Thyroid gland (tissue), 4 donors: Measurements from ENCODE around the gene GLP1R. TPM values are rescaled to one million over a fixed set of nuclear protein-coding genes. Genes with fewer than 3 reads are reported as not detected.

ENCODE experiments used
- DNase-seq, 2 donors: peaks; one replicate each; pipeline ENCODE4 v3.0.0-alpha.2; 2019
- H3K27ac ChIP-seq, 3 donors: fragments of 200-600 bp; sonication (generic); 1 replicate in 2 of 3; 2 replicates in 1 of 3; pipeline ENCODE4 v1.5.1; 2016 to 2019; ENCODE audit warnings: mild to moderate bottlenecking in 1 of 3, moderate library complexity in 1 of 3
- H3K27me3 ChIP-seq: fragments of 200-600 bp; sonication (generic); one replicate; pipeline ENCODE4 v1.5.1; 2019
- H3K36me3 ChIP-seq, 2 donors: fragments of 200-600 bp; sonication (generic); one replicate each; pipeline ENCODE4 v1.5.1; 2016 to 2019
- H3K4me1 ChIP-seq, 2 donors: fragments of 200-600 bp; sonication (generic); one replicate each; pipeline ENCODE4 v1.5.1; 2017 to 2019
- H3K4me3 ChIP-seq, 3 donors: fragments of 200-600 bp; sonication (generic); replicated peaks in 1 of 3; 1 replicate in 2 of 3; 2 replicates in 1 of 3; pipeline ENCODE4 v1.5.1; 2016; ENCODE audit warnings: mild to moderate bottlenecking in 1 of 3
- H3K9me3 ChIP-seq: fragments of 200-600 bp; sonication (generic); one replicate; pipeline ENCODE4 v1.5.1; 2017
- CTCF ChIP-seq, 6 experiments: fragments of 200-600 bp in 3 of 6; fragments of 450-650 bp in 3 of 6; sonication (generic) in 3 of 6; IDR thresholded peaks; one replicate each; pipeline ENCODE4 v1.5.1; 2016 to 2019; ENCODE audit warnings: antibody characterized with exemption in 6 of 6, mild to moderate bottlenecking in 2 of 6, inconsistent platforms in 1 of 6, moderate library complexity in 1 of 6
- POLR2A ChIP-seq, 2 donors: fragments of 450-650 bp; IDR thresholded peaks; one replicate each; pipeline ENCODE4 v1.6.1; 2017; ENCODE audit warnings: antibody characterized with exemption in 2 of 2, mild to moderate bottlenecking in 2 of 2, moderate library complexity in 1 of 2
- WGBS, 2 donors: methylation state at CpG; one replicate each; pipeline ENCODE4 v1.1.5; 2017; 5-methylcytosine and 5-hydroxymethylcytosine counted together
- intact Hi-C: fragments of 100-400 bp; cut with DNase I; formaldehyde crosslinking; loops from one replicate; pipeline ENCODE4 v1.15.1; 2023
- total RNA-seq, 4 donors: library from RNA; depleted of rRNA; stranded (reverse); fragments of >200 nt; gene quantifications; one replicate each; pipeline ENCODE4 v1.2.3, GENCODE V29; 2016

The GLP1R gene
- total RNA-seq, 4 donors from 2014 or later: 0.13 to 0.45 (median 0.18) TPM

GRCh38 chr6:39053854-39054576 is 5.4 kb downstream of the GLP1R start:
- intact Hi-C loops: no loop called here
- H3K4me1 ChIP-seq: peaks cover 0 to 15% of the 10 kb centered on the region in 2 donors
- no peaks in the 10 kb centered on the region for H3K27me3 ChIP-seq
- 56 to 59% methylated on average over 9 of the region's 9 CpGs for WGBS, 2 donors
- H3K9me3 ChIP-seq: no peaks in the 10 kb centered on the region
- H3K36me3 ChIP-seq: no peaks in the 10 kb centered on the region
- H3K4me3 ChIP-seq: no peak overlapping the region
- TF ChIP-seq CTCF (IDR thresholded peaks at IDR 0.05): no peak
- DNase-seq: peak; percentile 46 to 64
- no peak overlapping the region for H3K27ac ChIP-seq

- Histone ChIP-seq H3K4me3 (no peak overlapping the region), H3K4me1 (peaks cover 0 to 13% of the 10 kb centered on the region in 2 donors), H3K9me3 (no peaks in the 10 kb centered on the region), H3K36me3 (no peaks in the 10 kb centered on the region), H3K27ac (no peak overlapping the region), H3K27me3 (no peaks in the 10 kb centered on the region)
- 71 to 84% methylated on average over 9 of the region's 9 CpGs for WGBS, 2 donors
- intact Hi-C loops: no loop called here
- no peak for DNase-seq
- no peak for TF ChIP-seq POLR2A (IDR thresholded peaks at IDR 0.05)
- TF ChIP-seq CTCF (IDR thresholded peaks at IDR 0.05): no peak
Observed at GRCh38 chr6:39054577-39055142, 6.1 kb downstream of the GLP1R start.

- intact Hi-C loops: no loop called here
- Histone ChIP-seq H3K9me3 (no peaks in the 10 kb centered on the region), H3K4me1 (peaks cover 0 to 13% of the 10 kb centered on the region in 2 donors), H3K27me3 (no peaks in the 10 kb centered on the region), H3K36me3 (no peaks in the 10 kb centered on the region), H3K4me3 (no peak overlapping the region), H3K27ac (no peak overlapping the region)
- 80 to 87% methylated on average over 7 of the region's 7 CpGs for WGBS, 2 donors
- no peak for DNase-seq
- TF ChIP-seq POLR2A (IDR thresholded peaks at IDR 0.05) (no peak), CTCF (IDR thresholded peaks at IDR 0.05) (no peak)
Observed at GRCh38 chr6:39055661-39056060, 7.1 kb downstream of the GLP1R start.

GRCh38 chr6:39056191-39056590 is 7.6 kb downstream of the GLP1R start:
- TF ChIP-seq POLR2A (IDR thresholded peaks at IDR 0.05) (no peak), CTCF (IDR thresholded peaks at IDR 0.05) (no peak)
- Histone ChIP-seq H3K4me1 (peaks cover 0 to 13% of the 10 kb centered on the region in 2 donors), H3K27ac (no peak overlapping the region), H3K36me3 (no peaks in the 10 kb centered on the region), H3K9me3 (no peaks in the 10 kb centered on the region), H3K27me3 (no peaks in the 10 kb centered on the region), H3K4me3 (no peak overlapping the region)
- intact Hi-C loops: no loop called here
- WGBS, 2 donors: 93% methylated on average over 5 of the region's 5 CpGs
- DNase-seq: no peak

- intact Hi-C loops: no loop called here
- 92 to 93% methylated on average over 9 of the region's 9 CpGs for WGBS, 2 donors
- Histone ChIP-seq H3K4me3 (no peak overlapping the region), H3K27ac (no peak overlapping the region), H3K9me3 (no peaks in the 10 kb centered on the region), H3K4me1 (peaks cover 0 to 13% of the 10 kb centered on the region in 2 donors), H3K27me3 (no peaks in the 10 kb centered on the region), H3K36me3 (no peaks in the 10 kb centered on the region)
- no peak for DNase-seq
- TF ChIP-seq POLR2A (IDR thresholded peaks at IDR 0.05) (no peak), CTCF (IDR thresholded peaks at IDR 0.05) (no peak)
Observed at GRCh38 chr6:39056681-39057080, 8.1 kb downstream of the GLP1R start.
